ENCODE data around the gene NDUFAB1. TPM values are rescaled to one million over a fixed set of nuclear protein-coding genes. Genes with fewer than 3 reads are reported as not detected.
"Not testable (repeated sequence)": the region's sequence is repeated elsewhere in the genome, so short reads cannot be mapped to it uniquely, and the experiment has no call there.

The NDUFAB1 gene
- total and polyA plus RNA-seq, 8 donors: 64.9 to 78.7 (median 71.1) TPM

DNA sequence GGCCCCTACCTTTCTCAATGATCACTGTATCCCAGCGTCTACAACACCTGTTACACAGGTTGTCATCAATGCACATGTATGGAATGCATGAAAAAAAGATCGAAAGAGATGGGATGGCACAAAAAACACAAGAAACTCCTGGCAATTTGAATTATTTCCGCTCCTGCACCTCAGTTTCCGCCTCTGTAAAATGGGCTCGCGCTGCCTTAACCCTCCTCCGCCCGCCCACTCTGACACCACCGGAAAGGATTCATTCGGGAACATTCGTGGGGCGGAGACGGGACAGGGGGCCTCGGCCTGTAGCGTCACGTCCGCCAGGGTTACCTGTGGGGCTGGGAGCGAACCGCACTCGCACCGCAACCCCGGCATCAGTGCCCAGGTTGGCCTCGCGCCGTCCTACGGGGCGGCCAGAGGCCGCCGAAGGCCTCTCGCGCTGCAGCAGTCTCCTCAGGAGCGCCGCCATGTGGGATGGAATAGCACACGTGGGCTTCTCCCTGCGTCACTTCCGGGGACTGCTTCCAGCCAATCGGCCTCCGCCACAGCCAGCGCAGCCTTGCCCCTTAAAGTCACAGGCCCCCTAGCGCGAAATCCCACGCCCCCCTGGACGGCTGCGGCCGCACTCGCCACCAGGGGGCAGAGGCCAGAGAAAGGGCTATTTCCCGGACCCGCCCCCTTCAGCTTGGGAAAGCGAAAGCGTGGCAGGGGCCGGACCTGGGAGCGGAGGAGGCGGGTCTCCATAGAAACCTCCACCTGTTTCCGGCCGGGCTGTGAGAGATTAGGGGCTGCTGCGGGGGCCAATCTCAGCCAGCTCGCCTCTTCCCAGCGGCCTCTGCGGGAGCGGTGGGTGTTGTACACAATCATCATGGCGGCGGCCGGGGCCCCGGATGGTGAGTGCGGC is 39.0 kb downstream of the NDUFAB1 start, which contains the start of the genes EARS2 and UBFD1:
EARS2 (minus strand) TSS at position 470 of the 898 bp plus-strand sequence; CDS start at position 463, 7 bp downstream.
UBFD1 (plus strand) TSS at position 847 of the 898 bp plus-strand sequence; CDS start at position 863, 16 bp downstream.
- peak; percentile 96 to 98 (median 98) for DNase-seq
- no peaks in the 10 kb centered on the region for H3K9me3 ChIP-seq
- H3K27me3 ChIP-seq: no peaks in the 10 kb centered on the region
- peaks cover 0 to 34% of the 10 kb centered on the region in 2 donors for H3K36me3 ChIP-seq
- TF ChIP-seq, protein P1, sequence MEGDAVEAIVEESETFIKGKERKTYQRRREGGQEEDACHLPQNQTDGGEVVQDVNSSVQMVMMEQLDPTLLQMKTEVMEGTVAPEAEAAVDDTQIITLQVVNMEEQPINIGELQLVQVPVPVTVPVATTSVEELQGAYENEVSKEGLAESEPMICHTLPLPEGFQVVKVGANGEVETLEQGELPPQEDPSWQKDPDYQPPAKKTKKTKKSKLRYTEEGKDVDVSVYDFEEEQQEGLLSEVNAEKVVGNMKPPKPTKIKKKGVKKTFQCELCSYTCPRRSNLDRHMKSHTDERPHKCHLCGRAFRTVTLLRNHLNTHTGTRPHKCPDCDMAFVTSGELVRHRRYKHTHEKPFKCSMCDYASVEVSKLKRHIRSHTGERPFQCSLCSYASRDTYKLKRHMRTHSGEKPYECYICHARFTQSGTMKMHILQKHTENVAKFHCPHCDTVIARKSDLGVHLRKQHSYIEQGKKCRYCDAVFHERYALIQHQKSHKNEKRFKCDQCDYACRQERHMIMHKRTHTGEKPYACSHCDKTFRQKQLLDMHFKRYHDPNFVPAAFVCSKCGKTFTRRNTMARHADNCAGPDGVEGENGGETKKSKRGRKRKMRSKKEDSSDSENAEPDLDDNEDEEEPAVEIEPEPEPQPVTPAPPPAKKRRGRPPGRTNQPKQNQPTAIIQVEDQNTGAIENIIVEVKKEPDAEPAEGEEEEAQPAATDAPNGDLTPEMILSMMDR (IDR thresholded peaks at IDR 0.05): peak; percentile 93 to 98
- H3K4me1 ChIP-seq: peaks cover 14 to 39% of the 10 kb centered on the region in 2 donors
- peak; percentile 97 for ATAC-seq
- intact Hi-C loops (cut with DNase I): no loop called here
- peak within 1 kb of the TSS; percentile 71 to 89 for H3K27ac ChIP-seq
- peak within 1 kb of the TSS; percentile 89 to 96 for H3K4me3 ChIP-seq

DNA sequence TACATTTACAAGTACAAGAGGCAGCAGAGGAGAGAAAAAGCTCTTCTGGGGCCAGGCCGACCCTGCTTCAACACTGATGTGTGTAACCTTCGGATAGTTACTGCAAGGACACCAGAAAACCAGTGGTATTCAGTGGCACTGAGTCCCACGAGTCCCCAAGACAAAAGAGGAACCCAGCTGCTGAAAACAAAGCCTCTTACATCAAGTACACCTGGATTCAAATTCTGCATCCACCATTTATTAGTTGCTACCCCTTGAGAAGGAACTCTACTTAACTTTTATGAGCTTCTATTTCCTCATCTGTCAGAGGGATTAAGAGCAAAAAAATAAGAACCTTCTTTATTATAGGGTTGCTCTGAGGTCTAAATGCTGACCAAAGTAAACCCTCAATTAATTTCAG is 41.6 kb downstream of the NDUFAB1 start:
- TF ChIP-seq, protein P1 (IDR thresholded peaks at IDR 0.05): no peak

DNA sequence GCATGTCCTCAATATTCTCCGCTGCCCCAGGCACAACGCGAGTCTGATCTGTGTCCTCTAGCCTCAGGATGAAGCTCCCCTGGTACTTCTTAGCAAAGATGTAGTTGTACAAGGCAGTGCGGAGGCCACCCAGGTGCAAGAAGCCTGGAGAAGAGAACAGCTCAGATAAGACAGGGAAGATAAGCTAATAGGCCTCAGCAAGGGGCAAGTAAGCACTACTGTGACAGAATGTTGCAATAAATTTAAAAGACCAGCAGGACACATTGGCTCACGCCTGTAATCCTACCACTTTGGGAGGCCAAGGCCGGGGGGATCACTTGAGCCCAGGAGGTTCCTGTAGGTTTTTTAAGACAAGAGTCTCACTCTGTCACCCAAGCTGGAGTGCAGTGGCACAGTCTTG is 44.0 kb downstream of the NDUFAB1 start:
- intact Hi-C loops (cut with DNase I): no loop called here
- TF ChIP-seq, protein P1 (IDR thresholded peaks at IDR 0.05): no peak
- no peaks in the 10 kb centered on the region for H3K27me3 ChIP-seq
- no peaks in the 10 kb centered on the region for H3K9me3 ChIP-seq
- no peak overlapping the region for H3K4me3 ChIP-seq
- peaks cover 0 to 58% of the 10 kb centered on the region in 2 donors for H3K36me3 ChIP-seq
- DNase-seq (no peak), ATAC-seq (no peak)
- peaks cover 4 to 15% of the 10 kb centered on the region in 2 donors for H3K4me1 ChIP-seq
- no peak overlapping the region for H3K27ac ChIP-seq

More for the DNA sequence above, 41.6 kb downstream of the NDUFAB1 start:
- no peaks in the 10 kb centered on the region for H3K9me3 ChIP-seq
- peaks cover 0 to 38% of the 10 kb centered on the region in 2 donors for H3K36me3 ChIP-seq
- no peak overlapping the region for H3K27ac ChIP-seq
- H3K4me3 ChIP-seq: no peak overlapping the region
- no peak for ATAC-seq
- H3K4me1 ChIP-seq: peaks cover 14 to 30% of the 10 kb centered on the region in 2 donors
- no peaks in the 10 kb centered on the region for H3K27me3 ChIP-seq
- intact Hi-C loops (cut with DNase I): no loop called here
- DNase-seq: no peak

DNA sequence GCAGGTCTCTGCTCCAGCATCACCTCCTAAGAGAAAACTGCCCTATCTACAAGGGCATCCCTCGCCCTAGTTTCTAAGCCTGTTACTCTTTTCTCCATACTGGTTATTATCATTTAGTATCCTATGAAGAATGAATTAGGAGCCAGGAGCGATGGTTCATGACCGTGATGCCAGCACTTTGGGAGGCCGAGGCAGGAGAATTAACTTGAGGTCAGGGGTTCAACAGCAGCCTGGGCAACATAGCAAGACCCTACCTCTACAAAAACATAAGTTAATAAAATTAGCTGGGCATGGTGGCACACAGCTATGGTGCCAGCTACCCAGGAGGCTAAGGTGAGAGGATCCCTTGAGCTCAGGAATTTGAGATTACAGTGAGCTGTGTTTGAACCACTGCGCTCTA is 46.2 kb downstream of the NDUFAB1 start:
- H3K27ac ChIP-seq: no peak overlapping the region
- DNase-seq: no peak
- no peak for ATAC-seq
- intact Hi-C loops (cut with DNase I): no loop called here
- TF ChIP-seq, protein P1 (IDR thresholded peaks at IDR 0.05): no peak
- H3K27me3 ChIP-seq: no peaks in the 10 kb centered on the region
- no peaks in the 10 kb centered on the region for H3K4me1 ChIP-seq
- no peak overlapping the region for H3K4me3 ChIP-seq
- no peaks in the 10 kb centered on the region for H3K9me3 ChIP-seq
- peaks cover 5 to 80% of the 10 kb centered on the region in 2 donors for H3K36me3 ChIP-seq

DNA sequence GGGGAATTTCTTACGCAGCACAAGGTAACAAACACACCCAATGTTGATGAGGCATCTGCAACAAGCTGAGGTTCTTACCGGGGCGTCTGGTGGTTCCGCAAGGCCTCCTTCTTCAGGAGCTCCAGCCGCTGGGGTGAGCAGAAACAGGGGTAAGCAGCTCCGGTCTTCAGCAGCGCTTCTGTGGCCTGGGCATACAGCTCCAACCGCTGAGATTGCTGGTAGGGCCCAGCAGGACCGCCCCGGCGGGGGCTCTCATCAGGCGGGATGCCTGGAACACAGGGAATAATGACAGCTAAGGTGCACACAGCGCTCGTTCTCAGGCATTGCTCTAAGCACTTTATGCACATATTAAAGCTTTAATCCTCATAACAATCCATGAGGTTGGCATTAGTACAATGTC is 51.7 kb downstream of the NDUFAB1 start:
- Histone ChIP-seq H3K27me3 (no peaks in the 10 kb centered on the region), H3K4me1 (peaks cover 0 to 5% of the 10 kb centered on the region in 2 donors), H3K36me3 (peaks cover 5 to 93% of the 10 kb centered on the region in 2 donors), H3K27ac (no peak overlapping the region), H3K4me3 (no peak overlapping the region), H3K9me3 (no peaks in the 10 kb centered on the region)
- ATAC-seq: no peak
- TF ChIP-seq, protein P1 (IDR thresholded peaks at IDR 0.05): no peak
- DNase-seq: no peak
- intact Hi-C loops (cut with DNase I): no loop called here

DNA sequence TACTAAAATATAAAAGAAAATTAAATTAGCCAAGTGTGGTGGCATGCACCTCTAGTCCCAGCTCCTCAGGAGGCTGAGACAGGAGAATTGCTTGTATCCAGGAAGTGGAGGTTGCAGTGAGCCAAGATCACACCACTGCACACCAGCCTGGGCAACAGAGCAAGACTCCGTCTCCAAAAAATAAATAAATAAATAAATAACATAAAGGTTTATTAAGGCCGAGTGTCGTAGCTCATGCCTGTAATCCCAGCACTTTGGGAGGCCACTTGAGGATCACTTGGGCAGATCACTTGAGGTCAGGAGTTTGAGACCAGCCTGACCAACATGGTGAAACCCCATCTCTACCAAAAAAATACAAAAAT is 55.3 kb downstream of the NDUFAB1 start:
- peaks cover 0 to 71% of the 10 kb centered on the region in 2 donors for H3K36me3 ChIP-seq
- ATAC-seq, H3K27ac ChIP-seq: not testable (repeated sequence)

More for the DNA sequence above, 55.3 kb downstream of the NDUFAB1 start:
- intact Hi-C loops (cut with DNase I); H3K9me3 ChIP-seq; H3K4me3 ChIP-seq; DNase-seq; H3K27me3 ChIP-seq: not testable (repeated sequence)
- H3K4me1 ChIP-seq: peaks cover 0 to 14% of the 10 kb centered on the region in 2 donors

Measured in left lung (tissue), 10 donors.